Upper lobe of left lung (tissue), 4 donors: ENCODE data around the gene CRTC1.

Experiments used
- EP300 ChIP-seq, 4 donors: sonication (generic); formaldehyde crosslinking; IDR thresholded peaks; one replicate each; pipeline ENCODE4 v1.5.1; 2017; ENCODE audit warnings: antibody characterized with exemption in 4 of 4, control low read depth in 2 of 4
- TF ChIP-seq, protein P1 (sequence below), 6 experiments: fragments of 450-650 bp in 4 of 6; fragments of 200-600 bp in 2 of 6; sonication (generic) in 2 of 6; IDR thresholded peaks; one replicate each; pipeline ENCODE4 v1.5.1; 2016 to 2019; ENCODE audit warnings: antibody characterized with exemption in 6 of 6

GRCh38 chr19:18803550-18804138 is 120.2 kb downstream of the CRTC1 start:
- TF ChIP-seq, protein P1, sequence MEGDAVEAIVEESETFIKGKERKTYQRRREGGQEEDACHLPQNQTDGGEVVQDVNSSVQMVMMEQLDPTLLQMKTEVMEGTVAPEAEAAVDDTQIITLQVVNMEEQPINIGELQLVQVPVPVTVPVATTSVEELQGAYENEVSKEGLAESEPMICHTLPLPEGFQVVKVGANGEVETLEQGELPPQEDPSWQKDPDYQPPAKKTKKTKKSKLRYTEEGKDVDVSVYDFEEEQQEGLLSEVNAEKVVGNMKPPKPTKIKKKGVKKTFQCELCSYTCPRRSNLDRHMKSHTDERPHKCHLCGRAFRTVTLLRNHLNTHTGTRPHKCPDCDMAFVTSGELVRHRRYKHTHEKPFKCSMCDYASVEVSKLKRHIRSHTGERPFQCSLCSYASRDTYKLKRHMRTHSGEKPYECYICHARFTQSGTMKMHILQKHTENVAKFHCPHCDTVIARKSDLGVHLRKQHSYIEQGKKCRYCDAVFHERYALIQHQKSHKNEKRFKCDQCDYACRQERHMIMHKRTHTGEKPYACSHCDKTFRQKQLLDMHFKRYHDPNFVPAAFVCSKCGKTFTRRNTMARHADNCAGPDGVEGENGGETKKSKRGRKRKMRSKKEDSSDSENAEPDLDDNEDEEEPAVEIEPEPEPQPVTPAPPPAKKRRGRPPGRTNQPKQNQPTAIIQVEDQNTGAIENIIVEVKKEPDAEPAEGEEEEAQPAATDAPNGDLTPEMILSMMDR (IDR thresholded peaks at IDR 0.05): no peak
- TF ChIP-seq EP300 (IDR thresholded peaks at IDR 0.05): no peak
